Ramos (cell line): ENCODE results near the gene LCE2B.
"Not testable (repeated sequence)": the region's sequence is repeated elsewhere in the genome, so short reads cannot be mapped to it uniquely, and the experiment has no call there.

ENCODE experiments used
- in situ Hi-C: fragments of 300-500 bp; cut with MboI; formaldehyde crosslinking; loops from one replicate; pipeline ENCODE4 v1.14.3; 2022; ENCODE audit warnings: low sequenced_read_pairs; ENCODE audit not compliant: unreplicated experiment

The LCE2B gene, protein sequence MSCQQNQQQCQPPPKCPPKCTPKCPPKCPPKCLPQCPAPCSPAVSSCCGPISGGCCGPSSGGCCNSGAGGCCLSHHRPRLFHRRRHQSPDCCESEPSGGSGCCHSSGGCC

GRCh38 chr1:152685823-152686222, at the start of gene LCE2B:
Gene LCE2B, plus strand, starts transcription at chr1:152686123. Its CDS starts 721 bp downstream, at chr1:152686844.
- in situ Hi-C loops = not testable (repeated sequence)

- in situ Hi-C loops = no loop called here
Observed at GRCh38 chr1:152640351-152640750, 45.6 kb upstream of the LCE2B start.

GRCh38 chr1:152643945-152644344, 42.0 kb upstream of the LCE2B start:
- in situ Hi-C loops = no loop called here

GRCh38 chr1:152645146-152645545, 40.8 kb upstream of the LCE2B start:
- in situ Hi-C loops = no loop called here

DNA sequence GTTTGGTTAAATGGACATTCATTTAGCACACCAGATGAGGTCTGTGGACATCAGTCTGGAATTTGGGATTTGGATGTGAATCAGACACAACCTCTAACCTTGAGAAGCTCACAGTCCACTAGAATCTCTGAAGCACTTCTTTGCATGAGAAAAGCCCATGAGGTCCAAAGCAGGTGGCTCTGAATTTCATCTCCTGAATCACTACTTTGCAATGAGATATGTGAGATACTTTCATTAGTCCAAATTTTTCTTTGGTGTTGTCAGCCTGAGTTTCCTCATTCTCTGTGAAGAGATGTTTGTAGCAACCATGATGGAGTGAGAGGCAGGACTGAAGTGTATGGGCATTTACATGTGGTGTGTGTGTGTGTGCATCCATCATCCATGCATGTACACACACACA, 39.3 kb upstream of the LCE2B start:
- in situ Hi-C loops = no loop called here

- in situ Hi-C loops = loop anchor here (25.0 kb wide), 1 partner anchor 583 kb away; no protein-coding TSS in a partner anchor
Observed at GRCh38 chr1:152654110-152654509, 31.8 kb upstream of the LCE2B start.

GRCh38 chr1:152656459-152656858, 29.5 kb upstream of the LCE2B start:
- in situ Hi-C loops = loop anchor here (25.0 kb wide), 1 partner anchor 581 kb away; no protein-coding TSS in a partner anchor

GRCh38 chr1:152657677-152658076, 28.2 kb upstream of the LCE2B start:
- in situ Hi-C loops = loop anchor here (25.0 kb wide), 1 partner anchor 580 kb away; no protein-coding TSS in a partner anchor

DNA sequence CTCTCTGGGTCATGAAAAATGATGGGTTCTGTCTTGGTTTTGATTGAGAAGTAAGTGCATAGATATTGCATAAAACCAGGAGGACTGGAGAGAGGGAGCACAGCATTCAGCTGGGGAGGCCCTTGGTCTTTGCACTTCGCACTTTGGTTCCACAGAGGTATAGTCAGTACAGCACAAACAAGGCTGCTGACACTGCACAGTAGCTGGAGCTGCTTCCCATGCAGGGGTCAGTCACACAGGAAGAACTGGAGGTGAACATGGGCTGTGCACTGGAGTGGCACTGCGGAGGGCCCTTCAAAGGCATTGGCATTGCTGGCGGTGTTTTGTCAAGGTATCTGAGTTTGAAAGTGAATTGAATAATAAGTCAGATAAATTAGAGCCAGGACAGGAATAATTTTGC, 27.3 kb upstream of the LCE2B start:
- in situ Hi-C loops = loop anchor here (25.0 kb wide), 1 partner anchor 579 kb away; no protein-coding TSS in a partner anchor

DNA sequence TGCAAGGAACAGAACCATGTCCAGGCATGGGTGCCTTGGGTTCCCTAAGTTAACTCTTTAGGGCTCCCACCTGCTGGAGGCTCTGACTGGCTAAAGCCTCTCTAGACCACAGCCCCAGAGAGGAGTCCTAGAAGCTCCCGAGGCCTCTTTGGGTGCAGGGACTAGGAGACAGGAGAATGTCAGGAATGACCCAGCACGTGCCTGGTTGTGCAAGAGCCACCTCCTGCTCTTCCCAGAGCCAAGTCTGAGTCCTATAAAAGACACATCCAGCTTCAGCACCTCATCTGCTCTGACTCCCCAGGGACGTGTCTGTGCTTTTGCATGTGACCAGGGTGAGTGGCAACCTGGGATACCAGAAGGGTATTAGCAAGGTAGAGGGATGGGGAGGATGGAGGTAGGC, 22.8 kb upstream of the LCE2B start, which contains the start of gene LCE2D:
Gene LCE2D (plus strand): TSS at position 283 of the 400 bp plus-strand sequence. CDS start 726 bp downstream, outside the sequence.
- in situ Hi-C loops = loop anchor here (25.0 kb wide), 1 partner anchor 574 kb away; no protein-coding TSS in a partner anchor

GRCh38 chr1:152666171-152666570, 19.8 kb upstream of the LCE2B start:
- in situ Hi-C loops = loop anchor here (25.0 kb wide), 1 partner anchor 571 kb away; no protein-coding TSS in a partner anchor

GRCh38 chr1:152667648-152668047, 18.3 kb upstream of the LCE2B start:
- in situ Hi-C loops = loop anchor here (25.0 kb wide), 1 partner anchor 570 kb away; no protein-coding TSS in a partner anchor

- in situ Hi-C loops = loop anchor here (25.0 kb wide), 1 partner anchor 564 kb away; no protein-coding TSS in a partner anchor
Observed at GRCh38 chr1:152673016-152673415, 12.9 kb upstream of the LCE2B start.

DNA sequence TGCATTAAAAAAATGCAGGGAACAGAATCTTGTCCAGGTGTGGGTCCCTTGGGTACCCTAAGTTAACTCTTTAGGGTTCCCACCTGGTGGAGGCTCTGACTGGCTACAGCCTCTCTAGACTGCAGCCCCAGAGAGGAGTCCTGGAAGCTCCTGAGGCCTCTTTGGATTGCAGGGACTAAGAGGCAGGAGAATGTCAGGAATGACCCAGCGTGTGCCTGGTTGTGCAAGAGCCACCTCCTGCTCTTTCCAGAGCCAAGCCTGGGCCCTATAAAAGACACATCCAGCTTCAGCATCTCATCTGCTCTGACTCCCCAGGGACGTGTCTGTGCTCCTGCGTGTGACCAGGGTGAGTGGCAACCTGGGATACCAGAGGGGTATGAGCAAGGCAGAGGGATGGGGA, 10.9 kb upstream of the LCE2B start, which contains the start of gene LCE2C:
Gene LCE2C (plus strand): TSS at position 297 of the 400 bp plus-strand sequence. CDS start 737 bp downstream, outside the sequence.
- in situ Hi-C loops = loop anchor here (25.0 kb wide), 1 partner anchor 562 kb away; no protein-coding TSS in a partner anchor

- in situ Hi-C loops = no loop called here
Observed at GRCh38 chr1:152679459-152679858, 6.5 kb upstream of the LCE2B start.

DNA sequence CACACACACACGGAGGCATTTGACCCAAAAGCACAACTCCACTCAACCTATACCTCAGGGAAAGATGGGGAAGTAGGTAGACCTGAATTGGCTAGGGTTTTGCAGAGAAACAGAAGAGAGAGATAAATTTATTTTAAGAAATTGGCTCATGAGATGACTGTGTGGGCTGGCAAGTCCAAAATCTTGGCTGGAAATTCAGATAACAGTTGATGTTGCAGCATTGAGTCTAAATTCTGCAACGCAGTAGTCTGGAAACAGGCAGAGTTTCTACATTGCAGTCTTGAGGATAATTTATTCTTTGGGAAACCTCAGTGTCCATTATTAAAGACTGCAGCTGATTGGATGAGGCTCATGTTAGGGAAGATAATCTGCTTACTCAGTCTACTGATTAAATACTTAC, 4.3 kb upstream of the LCE2B start:
- in situ Hi-C loops = no loop called here

- in situ Hi-C loops = no loop called here
Observed at GRCh38 chr1:152683846-152684245, 2.1 kb upstream of the LCE2B start.

- in situ Hi-C loops = no loop called here
Observed at GRCh38 chr1:152697701-152698600, 12.0 kb downstream of the LCE2B start, which contains the start of gene LCE2A. Gene LCE2A, plus strand, starts transcription at chr1:152698345. Its CDS starts 557 bp downstream, at chr1:152698902.

GRCh38 chr1:152699746-152700145, 13.8 kb downstream of the LCE2B start:
- in situ Hi-C loops = no loop called here

DNA sequence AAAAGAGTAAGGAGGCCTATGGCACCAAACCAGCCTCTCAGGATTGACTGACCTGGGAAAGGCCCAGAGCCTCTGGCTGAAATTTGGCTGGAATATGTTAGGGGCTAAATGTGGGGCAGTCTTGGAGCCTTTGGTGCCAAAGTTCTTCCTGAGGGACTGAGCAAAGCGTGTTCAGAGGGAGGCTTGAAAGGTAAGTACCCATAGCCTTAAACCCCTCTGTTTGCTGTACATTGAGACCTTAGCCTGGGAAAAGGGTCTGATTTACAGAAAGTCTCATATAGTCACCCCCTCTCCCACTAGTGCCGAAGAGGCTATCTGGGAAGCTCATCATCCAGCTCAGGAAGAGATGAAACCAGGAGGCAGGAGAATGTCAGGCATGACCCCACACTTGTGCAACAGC, 21.9 kb downstream of the LCE2B start, which contains the start of gene LCE4A:
Gene LCE4A (plus strand): TSS at position 301 of the 400 bp plus-strand sequence. CDS start 916 bp downstream, outside the sequence.
- in situ Hi-C loops = no loop called here
